Germinal center (tissue), 1 donor: ENCODE measurements around the gene TRIM60.
"Not testable (repeated sequence)": the region's sequence is repeated elsewhere in the genome, so short reads cannot be mapped to it uniquely, and the experiment has no call there.

ENCODE experiments used
- DNase-seq: peaks from one replicate; pipeline ENCODE4 v3.0.0; 2012; ENCODE audit warnings: mixed read lengths, low spot score

TRIM60 gene

DNA sequence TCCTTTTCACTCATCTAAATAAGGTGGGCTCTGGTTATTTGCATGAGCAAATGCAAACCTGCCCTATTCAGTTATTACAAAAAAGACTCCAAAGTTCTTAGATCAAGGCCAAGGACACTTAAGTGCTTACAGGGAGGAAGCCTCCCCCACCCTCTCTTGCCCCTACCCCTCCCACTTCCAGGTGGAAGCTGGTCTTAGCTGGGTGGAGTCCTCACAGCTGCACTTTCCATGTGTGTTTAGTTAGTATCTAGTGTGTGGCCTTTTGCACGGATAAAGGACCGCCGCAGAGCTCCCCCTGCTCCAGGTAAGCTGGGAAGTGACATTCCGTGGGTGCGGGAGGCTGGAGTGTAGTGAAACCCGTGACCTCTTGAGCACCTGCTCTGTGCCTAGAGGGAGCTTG lies 21.8 kb downstream of the TRIM60 start, which contains the start of gene TRIM75:
TRIM75 (plus strand) TSS at position 222 of the 400 bp plus-strand sequence. CDS start 5,282 bp downstream, outside the sequence.
- DNase-seq: no peak

DNA sequence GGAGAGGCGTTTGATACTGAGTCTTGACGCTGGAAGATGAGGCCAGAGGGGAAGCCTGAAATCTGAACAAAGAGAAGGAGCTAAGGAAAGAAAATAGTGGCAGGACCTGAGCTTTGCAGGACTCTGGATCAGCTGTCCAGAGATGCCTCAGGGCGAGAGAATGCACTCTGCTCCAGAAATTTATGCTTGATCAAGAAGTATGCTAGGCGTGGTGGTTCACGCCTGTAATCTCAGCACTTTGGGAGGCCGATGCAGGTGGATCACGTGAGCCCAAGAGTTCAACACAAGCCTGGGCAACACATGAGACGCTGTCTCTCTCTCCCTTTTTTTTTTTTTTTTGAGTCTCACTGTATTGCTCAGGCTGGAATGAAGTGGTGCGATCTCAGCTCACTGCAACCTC lies 23.8 kb downstream of the TRIM60 start:
- no peak for DNase-seq

DNA sequence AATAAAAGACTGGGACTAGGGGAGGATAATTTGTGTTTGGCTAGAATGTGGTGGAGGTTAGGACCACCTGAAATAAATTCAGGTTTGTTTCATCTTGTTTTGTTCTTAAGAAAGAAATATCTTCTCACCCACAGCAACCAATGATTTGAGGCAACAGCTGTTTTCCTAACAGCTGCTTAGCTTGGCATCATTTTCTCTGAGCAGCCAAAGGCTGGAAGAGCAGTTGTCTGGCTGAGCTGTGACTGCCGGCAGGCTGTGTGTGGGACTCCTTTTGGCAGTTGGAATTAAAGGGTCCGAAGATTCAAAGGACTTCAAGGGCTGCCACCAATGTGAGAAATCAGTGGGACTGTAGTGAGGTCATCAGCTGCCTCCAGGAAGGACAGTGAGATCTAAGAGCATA lies 26.9 kb downstream of the TRIM60 start:
- no peak for DNase-seq

DNA sequence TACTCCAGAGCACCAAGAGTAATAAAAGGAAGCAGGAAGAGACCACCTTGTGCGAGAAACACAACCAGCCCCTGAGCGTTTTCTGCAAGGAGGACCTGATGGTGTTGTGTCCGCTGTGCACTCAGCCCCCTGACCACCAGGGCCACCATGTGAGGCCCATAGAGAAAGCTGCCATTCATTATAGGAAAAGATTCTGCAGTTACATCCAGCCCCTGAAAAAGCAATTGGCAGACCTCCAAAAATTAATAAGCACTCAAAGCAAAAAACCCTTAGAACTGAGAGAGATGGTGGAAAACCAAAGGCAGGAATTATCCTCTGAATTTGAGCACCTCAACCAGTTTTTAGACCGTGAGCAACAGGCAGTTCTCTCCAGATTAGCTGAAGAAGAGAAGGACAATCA lies 27.6 kb downstream of the TRIM60 start:
- no peak for DNase-seq

DNA sequence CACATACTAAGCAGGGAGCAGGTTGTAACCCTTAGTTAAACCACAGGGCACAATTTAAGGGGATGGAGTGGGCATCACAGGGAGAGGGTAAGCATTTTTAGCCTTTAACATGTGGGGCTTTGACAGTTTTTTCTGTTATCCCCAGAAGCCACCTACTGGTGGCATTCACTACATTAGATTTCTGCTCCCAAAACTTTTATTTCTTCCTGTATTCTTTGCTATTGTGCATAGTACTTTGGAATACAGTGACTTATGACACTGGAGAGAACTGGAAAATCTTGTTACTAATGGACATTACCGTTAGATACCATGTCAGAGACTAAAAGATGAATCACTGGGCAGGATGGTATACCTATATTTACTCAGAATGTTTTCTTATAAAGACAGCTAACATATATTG lies 29.1 kb downstream of the TRIM60 start:
- no peak for DNase-seq

DNA sequence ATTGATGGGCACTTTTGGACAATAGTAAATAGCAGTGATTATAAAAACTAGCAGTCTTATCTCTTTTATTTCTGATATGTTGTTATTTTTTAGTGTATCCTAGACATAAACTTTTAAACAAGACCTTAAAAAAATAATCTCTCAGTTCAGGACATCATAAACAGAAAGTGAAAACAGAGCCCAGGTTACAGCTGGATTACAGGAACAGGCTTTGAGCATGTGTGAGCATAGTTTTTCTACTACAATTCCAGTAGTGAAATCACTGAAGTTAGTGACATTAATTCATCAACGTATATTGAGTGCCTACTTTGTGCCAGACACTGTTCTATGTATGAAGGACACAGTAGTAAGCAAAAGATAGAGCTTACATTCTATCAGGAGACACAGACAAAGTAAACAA lies 38.8 kb downstream of the TRIM60 start:
- no peak for DNase-seq

DNA sequence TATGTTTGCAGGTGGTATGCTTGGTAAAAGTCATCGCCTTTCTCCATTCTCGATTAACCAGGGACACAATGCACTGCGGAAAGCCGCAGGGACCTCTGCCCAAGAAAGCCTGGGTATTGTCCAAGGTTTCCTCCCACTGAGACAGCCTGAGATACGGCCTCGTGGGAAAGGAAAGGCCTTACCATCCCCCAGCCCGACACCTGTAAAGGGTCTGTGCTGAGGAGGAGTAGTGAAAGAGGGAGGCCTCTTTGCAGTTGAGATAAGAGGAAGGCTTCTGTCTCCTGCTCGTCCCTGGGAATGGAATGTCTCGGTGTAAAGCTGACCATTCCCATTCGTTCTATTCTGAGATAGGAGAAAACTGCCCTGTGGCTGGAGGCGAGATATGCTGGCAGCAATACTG lies 41.5 kb downstream of the TRIM60 start:
- not testable (repeated sequence) for DNase-seq

DNA sequence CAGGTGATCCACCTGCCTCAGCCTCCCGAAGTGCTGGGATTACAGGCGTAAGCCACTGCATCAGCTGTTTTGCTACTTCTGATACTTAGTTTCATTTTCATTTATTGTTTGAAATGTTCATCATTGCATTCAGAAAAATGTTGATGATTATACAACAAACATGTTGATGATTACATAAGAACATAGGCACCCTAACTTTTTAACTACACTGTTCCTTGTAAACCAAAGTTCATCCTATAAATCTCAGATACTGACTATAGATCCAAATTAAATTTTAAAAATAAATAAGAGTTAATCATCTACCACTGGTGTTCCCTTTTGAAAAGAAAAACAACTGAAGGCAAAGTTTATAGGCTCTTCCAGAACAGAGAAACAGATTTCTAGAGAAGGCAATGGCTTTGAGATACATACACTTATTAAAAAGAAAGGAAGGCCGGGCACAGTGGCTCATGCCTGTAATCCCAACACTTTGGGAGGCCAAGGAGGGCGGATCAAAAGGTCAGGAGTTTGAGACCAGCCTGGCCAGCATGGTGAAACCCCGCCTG lies 45.3 kb downstream of the TRIM60 start:
- DNase-seq: no peak

DNA sequence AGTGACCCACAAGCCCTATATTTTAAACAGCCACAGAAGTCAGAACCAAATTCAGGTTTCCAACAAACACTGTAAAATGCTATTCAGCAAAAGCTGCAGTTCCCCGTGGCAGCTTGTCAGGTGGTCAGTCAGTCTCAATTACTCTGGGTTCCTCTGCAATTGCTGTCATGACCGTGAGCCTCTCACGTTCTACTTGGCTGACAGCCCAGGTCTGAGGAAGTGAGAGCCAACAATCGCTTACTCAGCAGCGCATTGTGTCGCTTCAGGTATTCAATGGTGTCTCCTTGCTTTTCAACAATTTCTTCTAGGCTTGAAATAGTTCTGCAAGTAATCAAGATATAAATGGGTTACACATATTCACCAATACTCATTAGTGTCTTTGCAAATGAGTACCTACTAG lies 47.7 kb downstream of the TRIM60 start:
- no peak for DNase-seq

DNA sequence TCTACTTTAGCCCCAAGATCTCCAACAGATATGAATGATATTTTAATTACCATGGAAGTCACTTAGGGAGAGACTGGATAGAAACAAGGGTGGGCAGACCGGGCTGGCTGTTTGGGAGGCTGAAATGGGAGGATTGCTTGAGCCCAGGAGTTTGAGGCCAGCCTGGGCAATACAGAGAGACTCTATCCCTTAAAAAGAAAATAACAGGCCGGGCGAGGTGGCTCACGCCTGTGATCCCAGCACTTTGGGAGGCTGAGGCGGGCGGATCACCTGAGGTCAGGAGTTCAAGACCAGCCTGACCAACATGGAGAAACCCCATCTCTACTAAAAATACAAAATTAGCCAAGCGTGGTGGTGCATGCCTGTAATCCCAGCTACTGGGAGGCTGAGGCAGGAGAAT lies 53.0 kb downstream of the TRIM60 start:
- not testable (repeated sequence) for DNase-seq

DNA sequence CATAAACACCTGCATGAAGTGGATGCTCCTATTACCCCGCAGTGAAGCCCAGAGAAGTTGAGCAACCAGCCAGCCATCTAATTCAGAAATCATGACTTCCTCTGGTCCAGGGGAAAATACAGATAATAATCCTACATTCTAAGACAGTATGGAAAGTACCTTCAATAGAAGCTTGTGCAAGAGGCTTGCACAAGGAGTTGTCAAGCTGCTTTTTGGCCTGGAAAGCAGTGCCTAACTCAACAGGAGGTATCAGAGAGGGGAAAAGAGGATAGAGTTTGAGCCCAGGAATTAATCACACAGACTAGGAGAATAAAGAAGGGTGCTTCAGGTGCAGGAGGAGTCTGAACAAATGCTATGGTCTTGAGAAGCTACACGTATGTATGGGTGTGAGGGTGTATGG lies 54.1 kb downstream of the TRIM60 start:
- DNase-seq: no peak

DNA sequence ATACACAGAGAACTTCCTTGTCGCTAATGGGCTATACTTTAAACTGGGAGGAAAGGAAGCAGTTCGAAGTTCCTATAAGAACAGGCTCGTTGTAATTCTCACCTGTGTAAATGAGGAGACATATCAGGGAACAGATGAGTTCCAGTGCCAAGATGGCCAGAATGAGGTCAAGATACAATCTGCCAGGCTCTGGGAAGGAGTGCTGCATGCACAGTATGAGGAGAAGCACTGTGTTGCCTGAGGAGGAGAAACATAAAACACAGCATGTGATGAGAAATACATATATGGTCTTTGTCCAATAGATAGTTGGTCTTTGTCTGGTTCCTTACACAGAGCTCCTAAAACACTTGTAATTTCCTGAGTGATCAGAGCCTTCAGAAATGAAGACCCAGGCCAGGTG lies 56.6 kb downstream of the TRIM60 start:
- DNase-seq: no peak
